ENCODE results near the gene CYP24A1.

CYP24A1 gene

DNA sequence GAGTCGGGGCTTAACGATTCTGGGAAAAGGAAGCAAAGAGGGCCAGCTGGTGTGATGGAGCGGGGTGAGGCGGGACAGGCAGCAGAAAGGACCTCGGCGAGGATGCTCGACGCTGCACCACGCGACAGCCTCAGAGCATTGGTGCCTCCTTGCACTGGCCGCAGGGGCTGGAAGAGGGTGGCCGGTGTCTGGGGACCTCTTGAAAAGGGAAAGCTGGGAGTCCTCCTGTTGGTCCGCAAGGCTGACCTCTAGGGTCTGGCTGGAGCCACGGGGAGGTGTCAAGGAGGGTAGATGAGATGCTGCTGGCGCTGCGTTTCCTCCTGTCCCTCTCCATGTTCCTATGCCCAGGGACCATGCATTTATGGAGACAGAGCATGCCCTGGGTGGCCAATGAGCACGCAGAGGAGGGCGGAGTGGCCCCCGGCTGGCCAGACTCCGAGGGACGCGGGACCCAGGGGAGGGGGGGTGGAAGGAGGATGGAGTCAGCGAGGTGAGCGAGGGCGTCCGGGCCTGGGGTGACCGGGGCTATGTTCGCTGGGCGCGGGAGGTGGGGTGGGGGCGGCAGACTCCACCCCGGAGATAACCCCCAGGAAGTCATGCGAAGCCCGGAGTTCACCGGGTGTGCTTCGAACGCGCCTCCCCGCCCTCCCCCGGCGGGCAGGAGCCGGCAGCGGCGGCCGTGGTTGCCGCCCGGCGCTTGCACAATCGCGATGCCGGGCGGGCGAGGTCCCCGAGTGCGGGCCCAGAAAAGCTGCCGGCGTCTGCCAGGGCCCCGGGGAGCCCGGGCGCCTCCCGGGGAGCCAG is at the start of gene CYP24A1:
Gene CYP24A1, minus strand, starts transcription at position 334 of the 804 bp plus-strand sequence. CDS start 407 bp downstream, outside the sequence.
- DNase-seq: no peak

DNA sequence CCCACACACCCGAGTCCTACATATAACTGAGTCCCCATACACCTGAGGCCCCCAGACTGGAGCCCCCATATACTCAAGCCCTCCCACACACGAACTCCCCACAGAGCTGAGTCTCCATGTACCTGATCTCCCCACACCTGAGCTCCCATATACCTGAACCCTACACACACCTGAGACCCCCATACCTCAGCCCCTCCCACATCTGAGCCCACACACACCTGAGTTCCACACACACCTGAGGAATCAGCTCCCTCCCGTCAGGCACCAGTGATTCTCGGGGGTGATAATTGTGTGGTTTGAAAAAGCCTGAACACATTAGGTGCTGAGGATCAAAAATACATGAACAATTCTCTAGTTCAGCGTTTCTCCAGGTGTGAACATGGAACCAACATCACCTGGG is 49.5 kb upstream of the CYP24A1 start:
- DNase-seq: no peak

DNA sequence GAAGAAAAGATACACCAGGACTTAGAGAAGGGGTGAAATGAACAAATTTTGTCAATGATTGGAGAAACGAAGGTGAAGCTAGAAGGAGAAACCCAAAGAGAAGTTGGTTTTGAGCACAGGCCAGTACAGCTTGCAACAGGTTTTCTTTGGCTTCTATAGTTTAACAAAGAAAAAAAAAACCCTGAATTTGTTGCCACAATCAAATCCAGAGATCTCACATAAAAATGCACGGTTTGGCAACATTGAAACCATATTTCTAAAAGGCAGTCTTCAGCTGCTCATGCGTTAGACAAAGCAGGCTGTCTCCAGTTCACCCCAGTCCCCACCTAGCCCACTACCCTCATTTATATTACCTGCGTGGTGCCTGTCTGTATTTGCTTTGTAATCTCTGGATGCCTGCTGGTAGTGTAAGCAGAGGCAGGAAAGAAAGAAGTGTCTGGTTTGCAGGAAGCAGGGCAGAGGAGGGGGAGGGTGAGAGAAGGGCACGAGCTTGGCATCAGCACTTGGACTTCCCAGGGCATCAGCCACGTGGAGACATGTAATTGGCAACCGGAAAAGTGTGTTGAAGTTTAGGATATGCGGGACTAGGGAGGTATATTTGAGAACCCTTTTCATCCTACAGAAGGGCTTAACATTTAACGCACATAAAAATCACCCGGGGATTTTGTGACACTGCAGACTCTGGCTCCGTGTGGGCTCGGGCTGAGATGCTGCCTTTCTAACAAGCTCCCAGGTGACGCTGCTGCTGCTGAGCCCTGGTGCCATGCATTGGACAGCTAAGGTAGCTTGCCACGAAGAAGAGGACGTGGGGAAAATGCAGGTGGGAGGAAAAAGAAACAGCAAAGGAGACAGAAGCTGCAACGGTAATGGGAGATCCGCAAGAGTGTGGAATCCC is 48.5 kb upstream of the CYP24A1 start:
- no peak for DNase-seq

DNA sequence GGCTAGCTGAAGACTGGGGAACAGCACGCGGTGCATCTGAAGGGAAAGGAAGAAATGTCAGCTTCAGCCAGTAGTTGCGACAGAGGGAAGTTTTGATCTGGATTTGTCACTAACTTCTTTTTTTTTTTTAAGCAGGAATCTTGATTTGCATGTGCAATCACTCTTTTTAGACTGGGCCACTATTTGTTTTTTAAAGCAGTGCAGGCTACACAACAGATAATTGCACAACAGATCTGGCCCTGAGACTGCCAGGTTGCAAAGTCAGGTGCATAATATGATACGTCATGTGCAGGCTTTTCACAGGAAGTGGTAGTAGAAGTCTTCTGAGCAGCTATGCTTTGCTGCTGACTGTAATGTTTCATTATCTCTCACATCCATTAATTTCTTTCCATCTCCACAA is 47.6 kb upstream of the CYP24A1 start:
- DNase-seq: no peak

DNA sequence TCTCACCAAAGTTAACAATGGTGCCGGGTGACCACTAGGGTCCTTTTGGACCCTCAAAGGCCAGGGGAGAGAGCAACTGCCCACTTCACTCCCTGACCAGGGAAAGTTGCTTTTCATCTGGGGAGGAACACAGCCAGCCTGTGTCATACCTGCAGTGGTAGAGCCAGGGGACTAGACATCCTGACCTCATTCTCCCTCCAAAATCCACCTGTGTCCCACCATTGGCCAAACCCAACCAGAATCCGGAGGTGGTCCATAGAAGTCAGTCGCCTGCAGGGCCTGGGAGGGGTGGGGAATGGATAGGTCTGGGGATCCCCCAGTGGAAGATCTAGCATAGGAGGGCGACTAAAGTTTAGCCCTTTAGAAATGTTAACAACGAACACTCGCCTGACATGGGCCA is 46.9 kb upstream of the CYP24A1 start:
- no peak for DNase-seq

DNA sequence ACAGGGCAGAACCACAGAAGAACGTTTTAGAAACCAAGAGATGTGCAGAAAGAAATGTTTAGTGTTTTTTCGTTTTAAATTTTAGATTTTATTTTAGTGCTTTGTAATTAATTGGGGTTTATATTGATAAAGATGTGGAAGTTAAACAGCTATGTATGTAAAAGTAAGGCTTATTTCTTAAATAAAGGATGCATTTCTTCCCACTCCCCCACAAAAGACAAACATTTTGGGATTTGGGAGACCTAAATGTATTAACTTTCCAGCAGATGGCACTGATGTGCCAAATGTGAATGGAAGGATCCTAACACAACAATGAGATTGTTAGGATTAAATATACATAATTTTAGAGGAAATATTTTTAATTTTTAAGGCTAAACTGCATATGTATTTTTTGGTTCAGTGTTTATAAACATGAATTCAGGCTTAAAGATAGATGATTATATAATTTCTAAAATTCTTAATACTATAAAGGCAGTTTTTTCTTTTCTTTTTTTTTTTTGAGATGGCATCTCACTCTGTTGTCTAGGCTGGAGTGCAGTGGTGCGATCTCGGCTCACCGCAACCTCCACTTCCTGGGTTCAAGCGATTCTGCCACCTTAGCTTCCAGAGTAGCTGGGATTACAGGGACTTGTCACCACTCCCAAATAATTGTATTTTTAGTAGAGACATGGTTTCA is 46.1 kb upstream of the CYP24A1 start:
- DNase-seq: no peak

DNA sequence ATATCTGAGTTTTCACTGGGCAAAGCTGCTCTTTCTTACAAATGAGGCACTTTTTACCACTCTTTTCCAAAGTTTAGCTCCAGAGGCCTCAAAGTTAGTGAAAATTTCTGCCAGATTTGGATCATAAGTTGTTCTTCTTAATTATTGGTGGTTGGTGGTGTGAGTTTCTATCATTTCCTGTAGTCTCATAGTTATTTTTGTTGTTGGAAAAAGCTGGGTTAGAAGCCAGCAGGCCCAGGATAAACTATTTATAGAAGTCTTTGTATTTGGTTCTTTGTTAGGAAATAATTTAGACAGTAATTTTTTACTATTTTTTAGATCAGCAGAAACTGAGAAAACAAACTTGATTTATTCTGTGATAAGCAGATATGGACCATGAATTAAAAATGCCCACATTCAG is 44.7 kb upstream of the CYP24A1 start:
- DNase-seq: no peak

DNA sequence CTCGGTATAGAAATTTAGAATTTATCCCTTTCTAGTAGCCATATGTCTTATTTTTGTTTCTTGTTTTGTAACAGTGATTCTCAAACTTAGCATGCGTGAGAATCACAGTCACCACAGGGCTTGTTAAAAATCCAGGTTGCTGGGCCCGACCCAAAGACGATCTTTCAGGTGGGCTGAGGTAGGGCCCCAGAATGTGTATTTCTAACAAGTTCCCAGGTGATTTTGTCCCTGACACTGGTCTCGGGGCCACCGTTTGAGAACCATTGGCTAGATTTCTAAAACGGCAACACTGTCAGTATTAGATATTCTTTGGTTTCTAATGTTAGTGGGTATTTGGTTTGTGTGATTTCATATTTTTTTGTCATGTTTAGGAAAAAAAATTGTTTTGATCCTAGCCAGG is 44.0 kb upstream of the CYP24A1 start:
- no peak for DNase-seq

DNA sequence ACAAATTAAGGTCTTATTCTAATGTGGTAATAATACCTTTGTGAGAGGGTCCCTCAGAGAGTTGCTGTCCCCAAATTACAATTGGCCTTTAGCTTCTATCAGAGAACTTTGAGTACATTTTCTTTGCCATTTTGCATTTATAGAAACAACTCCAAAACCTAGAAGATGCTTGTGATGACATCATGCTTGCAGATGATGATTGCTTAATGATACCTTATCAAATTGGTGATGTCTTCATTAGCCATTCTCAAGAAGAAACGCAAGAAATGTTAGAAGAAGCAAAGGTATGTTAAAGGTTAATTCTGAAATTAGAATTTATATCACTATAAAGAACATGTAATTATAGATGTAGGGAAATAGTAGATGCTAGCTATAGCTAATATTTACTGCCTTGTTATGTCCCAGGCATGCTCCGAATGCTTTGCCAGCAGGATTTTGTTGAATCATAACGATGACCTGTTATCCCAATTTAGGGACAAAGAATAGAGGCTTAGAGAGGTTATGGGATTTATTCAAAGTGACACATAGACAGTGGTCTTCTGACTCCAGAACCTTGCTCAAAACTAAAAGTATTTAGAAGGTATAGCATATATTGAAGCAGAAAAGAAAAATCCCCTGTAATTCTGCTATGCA is 41.5 kb upstream of the CYP24A1 start:
- DNase-seq: no peak

DNA sequence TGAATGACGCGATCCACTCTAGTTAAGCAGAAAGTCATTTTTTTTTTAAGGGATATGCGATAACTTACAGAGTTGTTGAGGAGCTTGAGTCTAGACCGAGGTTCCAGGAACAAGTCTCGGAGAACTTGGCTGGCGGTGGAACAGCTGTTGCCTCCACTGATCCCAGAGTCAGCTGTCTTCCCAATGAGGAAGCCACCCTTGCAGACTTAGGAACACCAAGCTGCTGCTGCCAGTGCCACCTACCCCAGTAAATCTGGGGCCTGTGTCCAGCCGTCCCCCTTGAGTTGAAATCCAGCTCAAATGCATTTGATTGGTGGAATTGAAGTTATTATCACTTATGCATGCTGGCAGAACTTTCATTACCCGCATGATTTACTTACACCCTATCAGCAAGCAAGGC is 40.8 kb upstream of the CYP24A1 start:
- DNase-seq: no peak

DNA sequence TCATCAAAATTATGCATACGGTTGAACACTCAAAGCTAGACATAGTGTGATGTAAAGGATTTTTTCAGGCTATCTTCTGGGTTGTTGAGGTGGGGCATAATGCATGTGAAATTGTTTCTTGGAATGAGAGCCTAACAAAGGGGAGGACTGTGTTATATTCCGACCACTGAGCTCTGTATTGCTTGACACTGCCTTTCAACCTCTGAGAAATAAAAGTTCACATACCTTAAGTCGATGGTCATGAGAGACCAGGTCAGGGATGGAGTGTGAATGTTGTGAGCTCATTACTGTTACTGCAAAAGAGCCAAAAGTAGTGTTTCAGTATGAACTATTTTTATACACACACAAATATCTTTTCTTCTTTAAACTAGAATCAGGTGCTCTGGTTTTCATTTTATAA is 39.1 kb upstream of the CYP24A1 start:
- DNase-seq: no peak

DNA sequence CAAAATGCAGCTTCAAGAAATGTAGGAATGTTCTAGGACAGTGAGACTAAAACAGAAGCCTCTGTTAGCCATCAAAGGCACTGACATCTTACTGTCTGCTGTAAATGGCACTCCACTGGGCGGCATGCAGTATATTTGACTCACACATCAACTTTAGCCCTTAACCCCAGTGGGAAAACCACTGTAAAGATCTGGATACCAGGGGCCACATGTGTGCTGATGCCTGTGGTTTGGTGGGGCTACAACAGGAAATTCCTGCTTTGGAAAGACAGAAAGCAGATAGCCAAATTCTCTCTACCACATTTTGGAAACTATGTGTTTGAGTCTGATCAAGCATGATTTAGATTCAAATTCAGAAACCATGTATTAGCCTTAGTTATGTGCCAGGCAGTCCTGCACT is 38.4 kb upstream of the CYP24A1 start:
- DNase-seq: no peak

DNA sequence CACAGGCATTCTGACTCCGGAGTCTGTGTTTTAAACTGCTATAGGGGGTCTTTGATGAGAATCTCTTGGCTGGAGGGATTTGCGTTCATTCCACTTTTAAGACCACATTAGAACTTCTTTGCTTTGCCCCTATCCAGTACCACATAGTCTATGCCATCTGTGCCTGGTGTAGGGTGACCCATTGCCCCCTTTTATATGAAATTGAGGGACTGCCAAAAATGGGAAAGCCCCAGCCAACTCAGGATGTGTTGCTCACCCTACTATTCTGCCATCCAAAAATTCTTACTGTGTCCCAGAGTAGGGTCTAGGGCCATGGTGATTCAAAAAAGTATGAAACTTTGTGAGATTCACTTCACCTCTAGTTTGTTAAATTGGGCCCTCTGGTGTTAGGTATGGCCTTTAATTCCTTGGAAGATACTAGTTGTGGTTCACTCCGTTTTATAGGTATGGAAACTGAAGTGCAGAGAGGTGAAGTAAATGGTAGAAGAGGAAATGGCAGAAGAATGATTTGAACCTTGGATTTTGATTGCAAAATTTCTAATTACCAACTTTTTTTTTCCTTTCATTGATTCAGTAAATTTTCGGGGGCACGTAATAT is 35.5 kb upstream of the CYP24A1 start:
- DNase-seq: no peak

DNA sequence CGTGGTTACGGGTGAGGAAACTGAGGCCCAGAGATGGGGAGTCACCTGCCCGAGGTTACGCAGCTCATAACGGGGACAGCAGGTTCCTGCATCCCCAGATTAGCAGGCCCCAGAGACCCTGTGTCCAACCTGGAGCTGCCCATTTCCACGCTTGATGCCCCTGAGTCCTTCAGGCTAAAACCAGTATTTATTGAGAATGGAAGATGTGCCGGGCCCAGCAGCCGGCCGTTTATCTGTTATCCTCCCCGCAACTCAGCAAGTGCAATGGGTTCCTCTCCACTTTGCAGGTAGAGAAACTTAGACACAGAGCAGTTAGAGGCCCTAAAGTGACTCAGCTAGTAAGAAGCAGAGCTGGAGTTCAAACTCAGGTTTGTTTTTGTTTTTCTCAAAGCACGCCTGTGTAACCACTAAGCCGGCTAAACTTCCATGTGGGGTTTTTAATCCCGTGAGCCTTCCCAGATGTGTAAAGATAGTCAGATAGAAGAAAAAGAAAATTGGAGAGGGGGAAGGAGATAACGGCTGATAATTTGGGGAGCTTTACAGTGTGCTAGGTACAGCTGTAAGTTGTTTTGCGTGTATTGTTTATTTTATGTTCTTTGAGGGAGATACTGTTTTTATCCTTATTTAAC is 34.9 kb upstream of the CYP24A1 start:
- no peak for DNase-seq

DNA sequence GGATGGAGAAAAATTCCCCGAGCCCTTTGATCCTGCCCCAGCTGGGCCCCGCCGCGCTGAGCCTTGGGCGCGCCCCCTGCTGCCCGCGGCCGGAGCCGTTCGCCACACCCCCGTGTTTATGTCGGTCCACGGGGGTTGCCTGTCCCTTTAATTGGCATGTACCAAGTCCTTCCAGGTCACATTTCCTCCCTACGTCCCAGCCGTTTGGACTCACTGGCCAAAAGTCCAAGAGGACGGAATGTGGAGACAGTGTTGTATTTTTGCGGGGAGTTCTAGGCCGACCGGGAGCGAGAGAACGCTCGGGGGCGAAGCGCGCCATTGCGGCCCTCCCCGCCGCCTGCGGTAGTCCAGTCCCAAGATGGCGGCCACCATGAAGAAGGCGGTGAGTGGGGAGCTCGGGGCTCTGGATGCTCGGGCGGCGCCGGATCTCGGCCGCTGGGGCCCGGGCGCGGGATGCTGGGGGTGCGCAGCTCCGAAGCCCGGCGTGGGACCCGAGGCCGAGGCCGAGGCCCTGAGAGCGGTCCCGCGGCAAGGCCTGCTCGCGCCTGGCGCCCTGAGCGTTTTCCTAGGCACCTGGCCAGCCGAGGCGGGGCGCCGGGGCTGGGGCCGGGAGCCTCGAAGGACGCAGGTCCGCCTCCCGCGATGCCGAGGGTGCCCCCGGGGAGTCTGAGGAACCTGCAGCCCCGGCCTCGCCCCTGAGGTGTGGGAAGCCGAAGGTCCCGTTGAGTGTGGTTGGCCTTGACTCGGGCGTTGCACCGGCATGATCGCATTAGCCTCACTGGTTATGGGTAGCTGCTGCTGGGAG is 34.2 kb upstream of the CYP24A1 start, which contains the start of gene PFDN4:
Gene PFDN4, plus strand, starts transcription at position 345 of the 805 bp plus-strand sequence. Its CDS starts 14 bp downstream, at position 359.
- peak; percentile 62 to 69 for DNase-seq

DNA sequence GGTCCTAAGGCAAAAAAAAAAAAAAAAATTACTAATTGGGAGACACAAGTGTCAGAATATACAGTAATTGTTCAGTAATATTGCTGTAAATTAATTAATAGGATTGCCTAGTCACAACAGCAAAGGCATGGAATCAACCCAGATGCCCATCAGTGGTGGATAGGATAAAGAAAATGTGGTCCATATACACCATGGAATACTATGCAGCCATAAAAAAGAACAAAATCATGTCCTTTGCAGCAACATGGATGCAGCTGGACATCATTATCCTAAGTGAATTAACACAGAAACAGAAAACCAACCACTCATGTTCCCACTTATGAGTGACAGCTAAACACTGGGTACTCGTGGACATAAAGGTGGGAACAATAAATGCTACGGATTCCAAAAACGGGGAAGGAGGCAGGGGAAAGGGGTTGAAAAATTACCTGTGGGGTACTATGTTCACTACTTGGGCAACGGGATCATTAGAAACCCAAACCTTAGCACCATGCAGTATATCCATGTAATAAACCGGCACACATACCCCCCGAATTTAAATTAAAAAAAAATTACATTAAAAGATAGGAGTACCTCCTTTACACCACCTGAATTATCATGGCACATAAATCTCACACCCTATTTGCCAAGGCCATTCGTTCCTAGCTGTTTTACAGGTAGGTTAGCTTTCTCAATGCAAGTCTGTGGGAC is 33.4 kb upstream of the CYP24A1 start:
- no peak for DNase-seq

DNA sequence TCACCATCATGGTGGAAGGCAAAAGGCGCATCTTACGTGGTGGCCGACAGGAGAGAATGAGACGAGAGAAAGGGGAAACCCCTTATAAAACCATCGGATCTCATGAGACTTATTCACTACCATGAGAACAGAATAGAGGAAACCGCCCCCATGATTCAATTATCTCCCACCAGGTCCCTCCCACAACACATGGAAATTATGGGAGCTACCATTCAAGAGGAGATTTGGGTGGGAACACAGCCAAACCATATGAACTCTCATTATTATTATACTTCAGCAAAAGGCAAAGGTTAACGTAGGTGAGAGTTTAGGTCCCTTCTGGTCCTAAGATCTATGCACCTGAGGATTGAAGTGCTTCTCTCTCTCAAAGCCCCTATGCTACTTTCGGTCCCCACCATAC is 31.7 kb upstream of the CYP24A1 start:
- no peak for DNase-seq

DNA sequence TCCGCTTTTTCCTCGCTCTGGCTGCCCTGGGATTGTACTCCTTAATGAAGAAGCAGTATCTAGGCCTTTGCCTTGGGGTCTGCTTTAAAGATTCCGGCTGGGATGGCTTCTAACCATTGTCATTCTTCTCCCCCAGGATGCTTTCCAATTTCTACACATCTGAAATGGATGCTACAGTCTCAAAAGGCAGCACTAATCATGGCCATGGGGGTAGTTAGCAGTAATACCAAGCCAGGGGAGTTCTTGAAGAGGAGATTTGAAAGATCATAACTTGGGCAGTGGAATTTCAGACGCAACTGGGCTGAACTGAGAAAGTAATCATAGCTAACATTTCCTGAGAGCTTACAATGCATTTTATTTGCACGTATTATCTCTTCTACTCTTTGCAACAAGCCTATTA is 30.7 kb upstream of the CYP24A1 start:
- DNase-seq: no peak

DNA sequence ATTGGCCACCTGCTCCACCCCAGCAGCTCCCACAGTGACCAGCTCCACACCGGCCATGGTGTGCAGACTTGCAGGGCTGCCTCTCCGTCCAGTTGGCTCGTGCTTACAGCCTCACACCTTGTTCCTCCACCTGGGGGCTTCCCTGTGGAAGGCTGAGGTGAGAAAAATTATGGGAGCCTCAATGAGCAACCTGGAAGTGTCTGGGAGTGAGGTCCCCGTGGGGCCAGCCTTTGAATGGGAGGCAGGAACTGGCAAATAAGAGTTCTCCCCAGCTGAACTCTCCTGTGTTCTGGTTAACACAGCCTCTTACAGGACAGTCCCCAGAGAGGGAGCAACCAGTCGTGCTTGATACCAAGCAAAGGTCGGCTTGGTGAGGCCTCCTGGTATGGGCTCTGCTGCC is 30.3 kb upstream of the CYP24A1 start:
- no peak for DNase-seq

DNA sequence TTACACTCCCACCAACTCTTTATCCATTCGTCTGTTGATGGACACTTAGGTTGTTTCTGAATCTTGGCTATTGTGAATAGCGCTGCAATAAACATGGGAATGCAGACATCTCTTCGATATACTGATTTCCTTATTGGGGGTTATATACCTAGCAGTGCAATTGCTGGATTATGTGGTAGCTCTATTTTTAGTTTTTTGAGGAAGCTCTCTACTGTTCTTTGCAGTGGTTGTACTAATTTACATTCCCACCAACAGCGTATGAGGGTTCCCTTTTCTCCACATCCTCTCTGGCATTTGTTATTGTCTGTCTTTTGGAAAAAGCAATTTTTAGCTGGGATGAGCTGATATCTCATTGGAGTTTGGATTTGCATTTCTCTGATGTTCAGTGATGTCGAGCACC is 29.5 kb upstream of the CYP24A1 start:
- DNase-seq: no peak
